Spleen (tissue), 11 donors: ENCODE measurements around the gene CNDP1. TPM values are rescaled to one million over a fixed set of nuclear protein-coding genes. Genes with fewer than 3 reads are reported as not detected.

Experiments used
- DNase-seq: peaks from one replicate; pipeline ENCODE4 v3.0.0-alpha.2; 2020
- H3K27ac ChIP-seq, 8 donors: fragments of 200-600 bp; sonication (generic) in 7 of 8; 1 replicate in 4 of 8; 2 replicates in 4 of 8; pipeline versions ENCODE4 v1.5.0 to v1.8.0; 2016 to 2021; ENCODE audit warnings: inconsistent platforms in 4 of 8, mild to moderate bottlenecking in 4 of 8, moderate library complexity in 1 of 8
- H3K27me3 ChIP-seq, 7 donors: fragments of 200-600 bp; sonication (generic) in 6 of 7; replicated peaks in 1 of 7; 1 replicate in 4 of 7; 2 replicates in 3 of 7; pipeline versions ENCODE4 v1.5.0 to v1.8.0; 2016 to 2021; ENCODE audit warnings: inconsistent platforms in 3 of 7, mild to moderate bottlenecking in 1 of 7
- H3K36me3 ChIP-seq, 6 donors: fragments of 200-600 bp; sonication (generic) in 5 of 6; 1 replicate in 4 of 6; 2 replicates in 2 of 6; pipeline versions ENCODE4 v1.5.0 to v1.8.0; 2016 to 2021; ENCODE audit warnings: inconsistent platforms in 2 of 6
- H3K4me1 ChIP-seq, 6 donors: fragments of 200-600 bp; sonication (generic) in 5 of 6; 1 replicate in 3 of 6; 2 replicates in 3 of 6; pipeline versions ENCODE4 v1.5.0 to v1.8.0; 2016 to 2021; ENCODE audit warnings: inconsistent platforms in 3 of 6
- H3K4me3 ChIP-seq, 8 donors: fragments of 200-600 bp; sonication (generic) in 7 of 8; 1 replicate in 4 of 8; 2 replicates in 4 of 8; pipeline versions ENCODE4 v1.5.0 to v1.8.0; 2016 to 2021; ENCODE audit warnings: inconsistent platforms in 4 of 8, mild to moderate bottlenecking in 4 of 8, moderate library complexity in 2 of 8
- H3K9me3 ChIP-seq, 8 donors: fragments of 200-600 bp; sonication (generic) in 7 of 8; 1 replicate in 4 of 8; 2 replicates in 4 of 8; pipeline versions ENCODE4 v1.5.0 to v1.8.0; 2016 to 2021; ENCODE audit warnings: inconsistent platforms in 4 of 8
- CTCF ChIP-seq, 11 experiments: fragments of 200-600 bp in 7 of 11; fragments of 450-650 bp in 4 of 11; sonication (generic) in 4 of 11; IDR thresholded peaks in 8 of 11; conservative IDR thresholded peaks in 3 of 11; 1 replicate in 7 of 11; 2 replicates in 4 of 11; pipeline versions ENCODE4 v1.4.0 to v1.8.0; 2016 to 2021; ENCODE audit warnings: antibody characterized with exemption in 11 of 11, inconsistent platforms in 4 of 11, mild to moderate bottlenecking in 1 of 11
- POLR2A ChIP-seq, 3 donors: fragments of 450-650 bp; IDR thresholded peaks; one replicate each; pipeline ENCODE4 v1.5.1; 2017; ENCODE audit warnings: antibody characterized with exemption in 3 of 3, mild to moderate bottlenecking in 1 of 3
- POLR2AphosphoS5 ChIP-seq, 3 donors: sonication (generic); formaldehyde crosslinking; IDR thresholded peaks; one replicate each; pipeline ENCODE4 v1.5.1; 2017; ENCODE audit warnings: antibody characterized with exemption in 3 of 3
- WGBS, 5 donors: extraction: QIAGEN DNeasy Blood & Tissue Kit in 3 of 5; methylation state at CpG; one replicate each; pipeline versions ENCODE4 v1.1.5 to v1.1.7; 2013 to 2018; 5-methylcytosine and 5-hydroxymethylcytosine counted together
- intact Hi-C: fragments of 100-400 bp; cut with DNase I; formaldehyde crosslinking; loops from one replicate; pipeline ENCODE4 v1.15.0; 2023; ENCODE audit warnings: low total_unique reads
- polyA plus RNA-seq, 3 donors: library from polyadenylated mRNA; stranded (reverse); fragments of 200-250 nt; gene quantifications; one replicate each; pipeline ENCODE4 v1.2.1, GENCODE V29; 2013
- total RNA-seq, 7 donors: library from RNA; depleted of rRNA in 3 of 7; stranded (reverse); fragments of >200 nt in 3 of 7; fragmentation: NEBNext Ultra II Directional in 4 of 7; extraction: Animal tissue kit (Norgen Biotek cat#: 25700) in 4 of 7; gene quantifications; one replicate each; pipeline versions ENCODE4 v1.1.0 to v1.2.1, GENCODE V29; 2016 to 2021
- donor health status: healthy with polysubstance abuse.
- donor health status: DM: no; HTN: no; CAD: no; lungs with moderate emphysema.
- donor health status: DM: no; HTN: no; CAD: no.
- donor health status: Bipolar disorder and iron deficiency.
- donor health status: healthy.
- donor health status: DM: no; HTN: no; CAD: no.
- donor health status: DM: yes; HTN: yes; CAD: no.

The CNDP1 gene
- total and polyA plus RNA-seq, 10 donors, result 0.03 to 0.59 (median 0.18) TPM; not detected in 2

- H3K27ac ChIP-seq, result peak overlapping the region in 6 of 8 donors; percentile 35 to 85 (median 82)
- intact Hi-C loops, result no loop called here
- peaks cover 0 to 3% (median 0%) of the 10 kb centered on the region in 8 donors for H3K9me3 ChIP-seq
Measured at GRCh38 chr18:74590671-74591070, 56.4 kb downstream of the CNDP1 start.

GRCh38 chr18:74595431-74595830 is 61.1 kb downstream of the CNDP1 start:
- H3K36me3 ChIP-seq, result peaks cover 0 to 29% (median 4%) of the 10 kb centered on the region in 6 donors
- intact Hi-C loops, result no loop called here

More at GRCh38 chr18:74590671-74591070, 56.4 kb downstream of the CNDP1 start:
- 41 to 63% (median 53%) methylated on average over 1 of the region's 1 CpG for WGBS, 5 donors
- Histone ChIP-seq H3K4me1 (peaks cover 5 to 70% (median 23%) of the 10 kb centered on the region in 6 donors), H3K27me3 (no peaks in the 10 kb centered on the region), H3K36me3 (peaks cover 0 to 29% (median 4%) of the 10 kb centered on the region in 6 donors), H3K4me3 (no peak overlapping the region)
- TF ChIP-seq POLR2A (IDR thresholded peaks at IDR 0.05) (no peak), POLR2AphosphoS5 (IDR thresholded peaks at IDR 0.05) (no peak), CTCF (IDR thresholded peaks at IDR 0.05 in 8 of 11, conservative IDR thresholded peaks at IDR 0.05 in 3 of 11) (no peak)
- no peak for DNase-seq

GRCh38 chr18:74597034-74597661 is 62.8 kb downstream of the CNDP1 start:
- WGBS, 5 donors, result 0 to 1% (median 1%) methylated on average over 22 to 41 of the region's 41 CpGs
- Histone ChIP-seq H3K9me3 (peaks cover 0 to 3% (median 0%) of the 10 kb centered on the region in 8 donors), H3K27ac (peak overlapping the region; percentile 95 to 100 (median 98)), H3K27me3 (no peaks in the 10 kb centered on the region), H3K36me3 (peaks cover 0 to 28% (median 4%) of the 10 kb centered on the region in 6 donors), H3K4me1 (peaks cover 18 to 61% (median 47%) of the 10 kb centered on the region in 6 donors), H3K4me3 (peak overlapping the region; percentile 63 to 97 (median 90))
- TF ChIP-seq POLR2AphosphoS5 (IDR thresholded peaks at IDR 0.05), result peak in 2 of 3 donors; percentile 75 to 86
- TF ChIP-seq CTCF (IDR thresholded peaks at IDR 0.05 in 8 of 11, conservative IDR thresholded peaks at IDR 0.05 in 3 of 11), result no peak
- intact Hi-C loops, result no loop called here
- peak; percentile 95 for DNase-seq

More at GRCh38 chr18:74595431-74595830, 61.1 kb downstream of the CNDP1 start:
- Histone ChIP-seq H3K4me1 (peaks cover 18 to 69% (median 50%) of the 10 kb centered on the region in 6 donors), H3K27me3 (no peaks in the 10 kb centered on the region), H3K9me3 (peaks cover 0 to 3% (median 0%) of the 10 kb centered on the region in 8 donors), H3K27ac (peak overlapping the region in 6 of 8 donors; percentile 1 to 99 (median 96)), H3K4me3 (peak overlapping the region in 1 of 8 donors; percentile 96)
- DNase-seq, result no peak
- no peak for TF ChIP-seq CTCF (IDR thresholded peaks at IDR 0.05 in 8 of 11, conservative IDR thresholded peaks at IDR 0.05 in 3 of 11)
- no peak for TF ChIP-seq POLR2A (IDR thresholded peaks at IDR 0.05)
- no peak for TF ChIP-seq POLR2AphosphoS5 (IDR thresholded peaks at IDR 0.05)

GRCh38 chr18:74597662-74598349 is 63.5 kb downstream of the CNDP1 start, which contains the start of gene ZNF407:
TSS of gene ZNF407 (plus strand) at chr18:74597870. CDS start at chr18:74631020, 33,150 bp downstream.
- DNase-seq, result peak; percentile 96
- Histone ChIP-seq H3K36me3 (peaks cover 0 to 21% (median 4%) of the 10 kb centered on the region in 6 donors), H3K4me1 (peaks cover 18 to 61% (median 46%) of the 10 kb centered on the region in 6 donors), H3K27me3 (no peaks in the 10 kb centered on the region), H3K9me3 (peaks cover 0 to 3% (median 0%) of the 10 kb centered on the region in 8 donors), H3K27ac (peak within 1 kb of the TSS; percentile 95 to 100 (median 98)), H3K4me3 (peak within 1 kb of the TSS; percentile 63 to 97 (median 90))
- TF ChIP-seq CTCF (IDR thresholded peaks at IDR 0.05 in 8 of 11, conservative IDR thresholded peaks at IDR 0.05 in 3 of 11), result no peak
- peak; percentile 78 to 87 (median 83) for TF ChIP-seq POLR2AphosphoS5 (IDR thresholded peaks at IDR 0.05)
- intact Hi-C loops, result no loop called here
- WGBS, 5 donors, result 0% methylated on average over 14 to 64 of the region's 64 CpGs
